Calu3 (cell line): ENCODE results near the gene RAB8A. TPM values are rescaled to one million over a fixed set of nuclear protein-coding genes. Genes with fewer than 3 reads are reported as not detected.

Experiments used
- BruUV-seq: library from RNA; stranded (reverse); fragments of 400-500 nt; replicated peaks from 2 replicates; lab custom pipeline; 2021; lab: Mats Ljungman, UMichigan
- CTCF ChIA-PET: fragments of 300-600 bp; sonication (Branson Sonifier 250); formaldehyde crosslinking; loops from one replicate; lab custom pipeline; 2022; ENCODE audit warnings: antibody characterized with exemption; lab: Charles Lee
- DNase-seq: peaks from one replicate; pipeline ENCODE4 v3.0.0; 2022
- H3K27ac Mint-ChIP-seq: one replicate; pipeline ENCODE4 v1.8.0; 2022; ENCODE audit warnings: mixed read lengths; ENCODE audit not compliant: unreplicated experiment
- H3K27me3 Mint-ChIP-seq: one replicate; pipeline ENCODE4 v1.8.0; 2022; ENCODE audit warnings: mixed read lengths; ENCODE audit not compliant: unreplicated experiment
- H3K36me3 Mint-ChIP-seq: one replicate; pipeline ENCODE4 v1.8.0; 2022; ENCODE audit warnings: mild to moderate bottlenecking, moderate library complexity, mixed read lengths; ENCODE audit not compliant: insufficient read depth, unreplicated experiment
- H3K4me1 Mint-ChIP-seq: one replicate; pipeline ENCODE4 v1.8.0; 2022; ENCODE audit warnings: mild to moderate bottlenecking, low read depth, mixed read lengths; ENCODE audit not compliant: unreplicated experiment
- H3K4me3 Mint-ChIP-seq: one replicate; pipeline ENCODE4 v1.8.0; 2022; ENCODE audit warnings: mild to moderate bottlenecking, low read depth, moderate library complexity, mixed read lengths; ENCODE audit not compliant: unreplicated experiment
- H3K9me3 Mint-ChIP-seq: one replicate; pipeline ENCODE4 v1.8.0; 2022; ENCODE audit warnings: low read depth, mixed read lengths; ENCODE audit not compliant: unreplicated experiment
- intact Hi-C: fragments of 100-400 bp; cut with micrococcal nuclease; formaldehyde crosslinking; loops from one replicate; pipeline ENCODE4 v1.10.0; 2022; ENCODE audit not compliant: unreplicated experiment
- total RNA-seq: library from RNA; stranded (reverse); gene quantifications from 2 replicates; pipeline ENCODE4 v1.2.3, GENCODE V29; 2022
- TF ChIP-seq, protein P1 (sequence below): fragments of 200-600 bp; IDR thresholded peaks from one replicate; pipeline ENCODE4 v1.8.0; 2022; ENCODE audit warnings: antibody characterized with exemption; ENCODE audit not compliant: unreplicated experiment

The RAB8A gene
- total RNA-seq, 1 experiment from 2014 or later, result 77.3 TPM

DNA sequence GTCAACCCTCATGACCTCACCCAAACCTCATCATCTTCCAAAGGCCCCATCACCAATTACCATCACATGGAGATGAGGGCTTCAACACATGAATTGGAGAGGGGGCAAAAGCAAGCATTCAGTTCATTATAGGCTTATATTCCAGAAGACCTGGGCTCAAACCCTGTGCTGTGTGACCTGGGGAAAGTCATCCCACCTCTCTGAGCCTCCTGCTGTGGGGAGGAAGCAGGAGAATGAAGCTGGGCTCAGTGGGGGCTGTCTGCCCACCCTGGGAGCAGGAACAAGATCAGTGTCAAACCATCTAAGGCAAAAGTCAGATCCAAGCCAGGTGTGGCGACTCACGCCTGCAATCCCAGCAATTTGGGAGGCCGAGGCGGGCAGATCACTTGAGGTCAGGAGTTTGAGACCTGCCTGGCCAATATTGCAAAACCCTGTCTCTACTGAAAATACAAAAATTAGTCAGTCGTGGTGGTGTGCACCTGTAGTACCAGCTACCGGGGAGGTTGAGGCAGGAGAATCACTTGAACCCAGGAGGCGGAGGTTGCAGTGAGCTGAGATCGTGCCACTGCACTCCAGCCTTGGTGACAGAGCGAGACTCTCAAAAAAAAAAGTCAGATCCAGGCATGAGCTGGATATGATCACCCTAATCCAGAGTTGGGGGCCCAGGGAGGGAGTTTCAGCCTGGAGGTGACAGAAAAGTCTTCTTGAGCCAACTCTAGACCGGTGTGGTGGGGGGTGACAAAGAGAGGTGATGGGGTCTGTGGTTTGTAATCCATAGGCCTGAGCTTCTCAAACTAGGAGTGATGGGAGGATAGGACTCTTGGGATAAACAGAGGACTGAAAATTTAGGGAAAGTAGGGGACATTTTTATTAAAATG is 37.0 kb upstream of the RAB8A start:
- Mint-ChIP-seq H3K36me3 (peaks cover 59% of the 10 kb centered on the region), H3K4me3 (no peak overlapping the region), H3K9me3 (no peaks in the 10 kb centered on the region), H3K27me3 (no peaks in the 10 kb centered on the region), H3K27ac (peak overlapping the region; percentile 66), H3K4me1 (peaks cover 16% of the 10 kb centered on the region)
- DNase-seq, result no peak
- BruUV-seq, result no TSS peak
- intact Hi-C loops, result no loop called here
- TF ChIP-seq, protein P1, sequence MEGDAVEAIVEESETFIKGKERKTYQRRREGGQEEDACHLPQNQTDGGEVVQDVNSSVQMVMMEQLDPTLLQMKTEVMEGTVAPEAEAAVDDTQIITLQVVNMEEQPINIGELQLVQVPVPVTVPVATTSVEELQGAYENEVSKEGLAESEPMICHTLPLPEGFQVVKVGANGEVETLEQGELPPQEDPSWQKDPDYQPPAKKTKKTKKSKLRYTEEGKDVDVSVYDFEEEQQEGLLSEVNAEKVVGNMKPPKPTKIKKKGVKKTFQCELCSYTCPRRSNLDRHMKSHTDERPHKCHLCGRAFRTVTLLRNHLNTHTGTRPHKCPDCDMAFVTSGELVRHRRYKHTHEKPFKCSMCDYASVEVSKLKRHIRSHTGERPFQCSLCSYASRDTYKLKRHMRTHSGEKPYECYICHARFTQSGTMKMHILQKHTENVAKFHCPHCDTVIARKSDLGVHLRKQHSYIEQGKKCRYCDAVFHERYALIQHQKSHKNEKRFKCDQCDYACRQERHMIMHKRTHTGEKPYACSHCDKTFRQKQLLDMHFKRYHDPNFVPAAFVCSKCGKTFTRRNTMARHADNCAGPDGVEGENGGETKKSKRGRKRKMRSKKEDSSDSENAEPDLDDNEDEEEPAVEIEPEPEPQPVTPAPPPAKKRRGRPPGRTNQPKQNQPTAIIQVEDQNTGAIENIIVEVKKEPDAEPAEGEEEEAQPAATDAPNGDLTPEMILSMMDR, result no peak
- CTCF ChIA-PET, result interaction anchor here (0.7 kb wide), 1 partner anchor 14 kb away, joined by 3 read pairs; no protein-coding TSS in a partner anchor

DNA sequence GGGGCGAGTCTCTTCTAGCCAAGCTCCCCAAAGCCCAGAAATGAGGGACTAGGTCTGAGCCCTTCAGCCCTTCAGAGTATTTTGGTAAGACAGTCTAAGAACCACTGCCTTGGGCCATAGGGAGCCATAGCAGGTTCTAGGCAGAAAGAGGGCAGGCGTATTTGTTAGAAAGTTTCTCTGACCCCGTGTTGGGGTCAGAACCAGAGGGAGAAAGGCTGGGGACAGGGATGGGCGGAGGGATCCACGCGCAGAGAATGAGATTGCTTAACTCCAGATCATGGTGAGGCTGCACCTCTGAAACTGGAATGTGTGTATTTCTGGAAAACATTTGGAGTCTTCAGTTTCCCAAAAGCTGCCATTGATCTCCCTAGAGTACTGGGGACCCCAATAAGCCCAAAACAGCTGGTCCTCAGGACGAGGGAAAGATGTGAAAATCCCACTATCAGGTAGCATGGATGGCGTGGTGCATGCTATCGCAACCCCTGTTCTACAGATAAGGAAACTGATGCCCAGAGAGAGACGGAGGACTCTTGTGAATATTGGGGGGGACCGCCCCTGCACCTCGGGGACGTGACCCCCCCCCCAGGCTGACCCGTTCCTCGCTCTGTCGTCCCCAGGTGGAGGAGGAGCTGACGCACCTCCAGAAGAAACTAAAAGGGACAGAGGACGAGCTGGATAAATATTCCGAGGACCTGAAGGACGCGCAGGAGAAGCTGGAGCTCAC is 36.1 kb upstream of the RAB8A start:
- H3K9me3 Mint-ChIP-seq, result no peaks in the 10 kb centered on the region
- H3K4me1 Mint-ChIP-seq, result peaks cover 16% of the 10 kb centered on the region
- no TSS peak for BruUV-seq
- CTCF ChIA-PET, result interaction anchor here (0.6 to 0.7 kb wide), 2 partner anchors 14 to 50 kb away, joined by 3 read pairs; no protein-coding TSS in a partner anchor
- H3K27ac Mint-ChIP-seq, result peak overlapping the region; percentile 66
- intact Hi-C loops, result no loop called here
- TF ChIP-seq, protein P1, result no peak
- DNase-seq, result no peak
- peaks cover 68% of the 10 kb centered on the region for H3K36me3 Mint-ChIP-seq
- no peaks in the 10 kb centered on the region for H3K27me3 Mint-ChIP-seq
- H3K4me3 Mint-ChIP-seq, result no peak overlapping the region

DNA sequence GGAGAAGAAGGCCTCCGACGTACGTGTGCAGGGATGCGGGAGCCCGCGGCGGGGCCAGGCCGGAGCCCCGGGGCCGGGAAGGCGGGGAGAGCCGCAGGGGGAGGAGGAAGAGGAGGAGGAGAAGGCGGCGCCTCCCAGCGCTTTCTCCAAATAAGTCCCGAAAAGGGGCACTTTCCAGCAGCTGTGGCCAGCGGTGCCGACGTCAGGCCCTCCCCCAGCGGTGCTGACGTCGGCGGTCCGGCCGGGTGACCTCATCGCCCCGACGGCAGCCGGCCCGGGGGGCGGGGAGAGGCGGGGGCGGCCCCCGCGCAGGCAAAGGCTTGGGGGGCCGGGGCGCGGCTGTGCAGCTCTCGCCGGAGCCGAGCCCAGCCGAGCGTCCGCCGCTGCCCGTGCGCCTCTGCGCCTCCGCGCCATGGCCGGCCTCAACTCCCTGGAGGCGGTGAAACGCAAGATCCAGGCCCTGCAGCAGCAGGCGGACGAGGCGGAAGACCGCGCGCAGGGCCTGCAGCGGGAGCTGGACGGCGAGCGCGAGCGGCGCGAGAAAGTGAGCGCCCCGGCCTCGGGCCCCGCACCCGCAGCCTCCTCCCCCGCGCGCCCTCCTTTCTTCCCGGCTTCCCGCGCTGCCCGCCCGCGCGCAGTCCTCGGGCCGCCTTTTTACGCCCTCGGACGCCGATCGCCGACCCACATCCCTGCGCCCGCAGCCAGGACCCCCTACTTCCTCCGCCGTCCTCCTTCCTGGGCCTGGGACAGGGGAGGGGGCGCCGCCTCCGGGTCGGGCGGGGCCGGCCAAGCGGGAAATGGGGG is 35.3 kb upstream of the RAB8A start, which contains the start of gene TPM4:
TSS of gene TPM4 (plus strand) at position 342 of the 804 bp plus-strand sequence. CDS start at position 413, 71 bp downstream.
- H3K36me3 Mint-ChIP-seq, result peaks cover 76% of the 10 kb centered on the region
- intact Hi-C loops, result no loop called here
- TF ChIP-seq, protein P1, result no peak
- DNase-seq, result no peak
- no peak within 1 kb of the TSS for H3K4me3 Mint-ChIP-seq
- BruUV-seq, result no TSS peak
- no peaks in the 10 kb centered on the region for H3K27me3 Mint-ChIP-seq
- CTCF ChIA-PET, result interaction anchor here (0.6 kb wide), 1 partner anchor 50 kb away, joined by 3 read pairs; no protein-coding TSS in a partner anchor
- H3K9me3 Mint-ChIP-seq, result no peaks in the 10 kb centered on the region
- H3K4me1 Mint-ChIP-seq, result peaks cover 16% of the 10 kb centered on the region
- peak within 1 kb of the TSS; percentile 66 for H3K27ac Mint-ChIP-seq
